Neural cell (in vitro differentiated cells): ENCODE measurements around the gene PSMB8.

Experiments used
- POLR2AphosphoS5 ChIP-seq: IDR thresholded peaks from 2 replicates; pipeline ENCODE4 v1.6.1; 2012
- TF ChIP-seq, protein P1 (sequence below): fragments of 450-650 bp; IDR thresholded peaks from 2 replicates; pipeline ENCODE4 v1.5.1; 2014; ENCODE audit warnings: antibody characterized with exemption, mild to moderate bottlenecking, moderate library complexity; ENCODE audit not compliant: poor library complexity, severe bottlenecking

DNA sequence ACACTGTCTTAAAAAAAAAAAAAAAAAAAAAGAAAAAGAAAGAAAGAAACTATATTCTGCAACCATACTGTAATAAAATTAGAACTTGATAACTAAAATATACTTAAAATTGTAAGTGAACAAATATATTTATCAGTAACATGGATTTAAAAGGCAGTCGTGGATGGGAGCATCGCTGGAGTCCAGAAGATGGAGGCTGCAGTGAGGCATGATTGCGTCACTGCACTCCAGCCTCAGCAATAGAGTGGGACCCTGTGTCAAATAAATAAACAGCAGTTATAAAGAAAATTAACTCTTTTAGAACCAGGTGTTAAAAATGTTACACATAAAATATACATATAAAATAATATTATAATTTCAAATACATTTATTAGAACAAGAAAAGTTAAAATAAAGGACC, 18.9 kb upstream of the PSMB8 start:
- no peak for TF ChIP-seq POLR2AphosphoS5
- TF ChIP-seq, protein P1, sequence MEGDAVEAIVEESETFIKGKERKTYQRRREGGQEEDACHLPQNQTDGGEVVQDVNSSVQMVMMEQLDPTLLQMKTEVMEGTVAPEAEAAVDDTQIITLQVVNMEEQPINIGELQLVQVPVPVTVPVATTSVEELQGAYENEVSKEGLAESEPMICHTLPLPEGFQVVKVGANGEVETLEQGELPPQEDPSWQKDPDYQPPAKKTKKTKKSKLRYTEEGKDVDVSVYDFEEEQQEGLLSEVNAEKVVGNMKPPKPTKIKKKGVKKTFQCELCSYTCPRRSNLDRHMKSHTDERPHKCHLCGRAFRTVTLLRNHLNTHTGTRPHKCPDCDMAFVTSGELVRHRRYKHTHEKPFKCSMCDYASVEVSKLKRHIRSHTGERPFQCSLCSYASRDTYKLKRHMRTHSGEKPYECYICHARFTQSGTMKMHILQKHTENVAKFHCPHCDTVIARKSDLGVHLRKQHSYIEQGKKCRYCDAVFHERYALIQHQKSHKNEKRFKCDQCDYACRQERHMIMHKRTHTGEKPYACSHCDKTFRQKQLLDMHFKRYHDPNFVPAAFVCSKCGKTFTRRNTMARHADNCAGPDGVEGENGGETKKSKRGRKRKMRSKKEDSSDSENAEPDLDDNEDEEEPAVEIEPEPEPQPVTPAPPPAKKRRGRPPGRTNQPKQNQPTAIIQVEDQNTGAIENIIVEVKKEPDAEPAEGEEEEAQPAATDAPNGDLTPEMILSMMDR = no peak
